GM12878 (cell line): Measurements from ENCODE around the gene ANKRD34C. TPM values are rescaled to one million over a fixed set of nuclear protein-coding genes. Genes with fewer than 3 reads are reported as not detected.

Experiments used
- ATAC-seq: fragments of 200-7000 bp; cut with Tn5 transposase; 3 replicates; pipeline ENCODE4 v1.9.1; 2020; ENCODE audit warnings: mild to moderate bottlenecking, moderate library complexity
- BruUV-seq: library from RNA; stranded (reverse); fragments of 400-500 nt; replicated peaks from 2 replicates; lab custom pipeline; 2021; lab: Mats Ljungman, UMichigan
- CTCF ChIA-PET: fragments of 300-600 bp; sonication (Branson Sonifier 250); formaldehyde crosslinking; extraction: SDS; loops from one replicate; lab custom pipeline; 2021; ENCODE audit warnings: inconsistent platforms; lab: Yijun Ruan, JAX
- POLR2A ChIA-PET: fragments of 350-600 bp; formaldehyde crosslinking; extraction: SDS; loops from one replicate; lab custom pipeline; 2021; ENCODE audit warnings: inconsistent platforms; lab: Charles Lee
- RAD21 ChIA-PET: fragments of 300-600 bp; sonication (Branson Sonifier 250); formaldehyde crosslinking; loops from one replicate; lab custom pipeline; 2023; ENCODE audit warnings: antibody characterized with exemption; ENCODE audit not compliant: unreplicated experiment; lab: Charles Lee
- SMC1A ChIA-PET: fragments of 300-600 bp; sonication (Branson Sonifier 250); formaldehyde crosslinking; loops from one replicate; lab custom pipeline; 2023; ENCODE audit not compliant: unreplicated experiment, uncharacterized antibody; lab: Charles Lee
- DNase-seq: peaks from one replicate; pipeline ENCODE4 v3.0.0-alpha.2; 2011; ENCODE audit warnings: low read depth, low spot score
- FAIRE-seq: peaks from 3 replicates; lab custom pipeline; 2011; peaks lifted over from hg19 to GRCh38; lab: Jason Lieb, UNC
- H2AFZ ChIP-seq: 2 replicates; pipeline ENCODE4 v1.6.0; 2011; ENCODE audit warnings: low read depth, low read length, control low read depth; ENCODE audit not compliant: control insufficient read depth
- H3K27ac ChIP-seq: 2 replicates; pipeline ENCODE4 v1.5.1; 2011; ENCODE audit warnings: control low read depth; ENCODE audit not compliant: control insufficient read depth, insufficient read depth
- H3K27me3 ChIP-seq, 2 experiments: replicated peaks in 1 of 2; 2 replicates each; pipeline versions ENCODE4 v1.6.0 to v1.6.1; 2011; ENCODE audit warnings: low read length in 1 of 2; ENCODE audit not compliant: control insufficient read depth in 2 of 2, insufficient read depth in 2 of 2
- H3K36me3 ChIP-seq, 2 experiments: 2 replicates each; pipeline ENCODE4 v1.5.1; 2011; ENCODE audit warnings: low read length in 1 of 2; ENCODE audit not compliant: control insufficient read depth in 2 of 2, insufficient read depth in 2 of 2
- H3K4me1 ChIP-seq: 2 replicates; pipeline ENCODE4 v1.6.1; 2011; ENCODE audit warnings: mild to moderate bottlenecking, low read length, moderate library complexity, mixed read lengths; ENCODE audit not compliant: control insufficient read depth, insufficient read depth
- H3K4me2 ChIP-seq: 2 replicates; pipeline ENCODE4 v1.6.0; 2011; ENCODE audit warnings: control low read depth; ENCODE audit not compliant: control insufficient read depth, insufficient read depth
- H3K4me3 ChIP-seq: fragments of 200-600 bp; sonication (generic); 2 replicates; pipeline ENCODE4 v1.5.1; 2016
- H3K79me2 ChIP-seq: 2 replicates; pipeline ENCODE4 v1.6.0; 2011; ENCODE audit warnings: low read length; ENCODE audit not compliant: control insufficient read depth, insufficient read depth
- H3K9ac ChIP-seq: 2 replicates; pipeline ENCODE4 v1.8.0; 2011; ENCODE audit warnings: low read length, control low read depth, mixed read lengths; ENCODE audit not compliant: control insufficient read depth, insufficient read depth
- H3K9me3 ChIP-seq: replicated peaks from 3 replicates; pipeline ENCODE4 v1.5.1; 2011; ENCODE audit warnings: mild to moderate bottlenecking, low read length; ENCODE audit not compliant: control insufficient read depth, insufficient read depth
- H4K20me1 ChIP-seq: 2 replicates; pipeline ENCODE4 v1.6.0; 2011; ENCODE audit not compliant: control insufficient read depth, insufficient read depth
- BCLAF1 ChIP-seq: fragments of 450-650 bp; IDR thresholded peaks from 2 replicates; pipeline ENCODE4 v1.6.1; 2017; ENCODE audit warnings: antibody characterized with exemption, mild to moderate bottlenecking, moderate library complexity
- CREB1 ChIP-seq: IDR thresholded peaks from 2 replicates; pipeline ENCODE4 v1.6.1; 2012; ENCODE audit warnings: low read depth, mild to moderate bottlenecking, inconsistent platforms
- EED ChIP-seq: sonication (generic); IDR thresholded peaks from 2 replicates; pipeline ENCODE4 v1.6.1; 2016; ENCODE audit warnings: antibody characterized with exemption, low read depth
- EGR1 ChIP-seq, 2 experiments: IDR thresholded peaks; 1 replicate in 1 of 2; 2 replicates in 1 of 2; pipeline ENCODE4 v1.6.1; 2011 to 2012; ENCODE audit warnings: low read depth in 2 of 2, low read length in 2 of 2, borderline replicate concordance in 1 of 2, mild to moderate bottlenecking in 1 of 2, moderate library complexity in 1 of 2
- ELK1 ChIP-seq: IDR thresholded peaks from 2 replicates; pipeline ENCODE4 v1.6.1; 2012; ENCODE audit warnings: low read depth, low read length, improper control_type of control experiment
- KDM1A ChIP-seq: fragments of 200-600 bp; sonication (generic); IDR thresholded peaks from 2 replicates; pipeline ENCODE4 v1.6.1; 2016; ENCODE audit warnings: borderline replicate concordance
- NBN ChIP-seq: fragments of 450-650 bp; IDR thresholded peaks from 2 replicates; pipeline ENCODE4 v1.6.1; 2016
- YY1 ChIP-seq: IDR thresholded peaks from 2 replicates; pipeline ENCODE4 v1.6.1; 2011; ENCODE audit warnings: low read depth, mild to moderate bottlenecking, low read length
- WGBS: methylation state at CpG from one replicate; pipeline ENCODE4 v1.1.6; 2016; ENCODE audit warnings: low lambda C conversion rate; ENCODE audit not compliant: insufficient replicate concordance, insufficient coverage; ENCODE audit errors: missing lambda C conversion rate; 5-methylcytosine and 5-hydroxymethylcytosine counted together
- in situ Hi-C: fragments of 300-500 bp; cut with MboI; formaldehyde crosslinking; loops from 9 replicates; pipeline ENCODE4 v1.14.3; 2018; ENCODE audit warnings: mixed read lengths
- intact Hi-C: fragments of 100-400 bp; cut with micrococcal nuclease; formaldehyde crosslinking; loops from one replicate; pipeline ENCODE4 v1.14.2; 2022; ENCODE audit not compliant: unreplicated experiment
- polyA plus RNA-seq, 11 experiments: library from polyadenylated mRNA; depleted of rRNA in 4 of 11; unstranded in 6 of 11; stranded (reverse) in 5 of 11; fragments of >200 nt; fragmentation: Nextera tagmentation in 4 of 11; fragmentation: Illumina TruSeq in 1 of 11; extraction: Ambion mirVana in 4 of 11; extraction: Trizol in 1 of 11; gene quantifications; 1 replicate in 1 of 11; 2 replicates in 10 of 11; pipeline versions ENCODE4 v1.2.1 to v1.2.3, GENCODE V29; 2011 to 2016; ENCODE audit warnings: inconsistent platforms in 2 of 11, missing spikeins in 2 of 11, low read depth in 1 of 11
- total RNA-seq, 4 experiments: library from RNA; depleted of rRNA in 3 of 4; stranded (reverse); fragments of >200 nt in 3 of 4; fragmentation: Illumina TruSeq in 1 of 4; extraction: Trizol in 1 of 4; gene quantifications; 2 replicates each; pipeline versions ENCODE4 v1.2.1 to v1.2.3, GENCODE V29; 2013 to 2021

Gene ANKRD34C
- total and polyA plus RNA-seq, 10 of the 15 experiments (the other 5 are each of a cell fraction or from before 2014, with no cell fraction given), result 0.01 TPM; not detected in 9

GRCh38 chr15:79308874-79309273, 26.4 kb downstream of the ANKRD34C start:
- ATAC-seq (no peak), FAIRE-seq (no peak), DNase-seq (no peak)
- Histone ChIP-seq H2AFZ (no peak overlapping the region), H3K27ac (no peak overlapping the region), H3K36me3 (peaks cover under 1 to 7% of the 10 kb centered on the region in 2 experiments; a peak in 2 of 4 replicates), H3K27me3 (peaks cover 0 to 7% of the 10 kb centered on the region in 2 experiments; a peak in 2 of 4 replicates), H3K9ac (no peak overlapping the region), H3K9me3 (no peaks in the 10 kb centered on the region), H3K4me3 (no peak overlapping the region), H3K4me1 (peaks cover 18% of the 10 kb centered on the region), H3K79me2 (peaks cover 28% of the 10 kb centered on the region), H4K20me1 (peaks cover 6% of the 10 kb centered on the region; the same call in 1 of the 2 replicates), H3K4me2 (no peak overlapping the region)
- CTCF ChIA-PET, result interaction anchor here (1.2 kb wide), 1 partner anchor 12 kb away, joined by 7 read pairs; no protein-coding TSS in a partner anchor
- RAD21 ChIA-PET, result no interaction called here
- 72% methylated on average over 2 of the region's 2 CpGs for WGBS
- SMC1A ChIA-PET, result interaction anchor here (0.6 kb wide), 2 partner anchors 515 to 638 kb away, joined by 3 read pairs; no protein-coding TSS in a partner anchor
- in situ Hi-C loops, result no loop called here
- TF ChIP-seq BCLAF1, result no peak
- TF ChIP-seq YY1, result no peak
- no peak for TF ChIP-seq ELK1
- no peak for TF ChIP-seq CREB1
- TF ChIP-seq KDM1A, result no peak
- no peak for TF ChIP-seq EED
- no peak for TF ChIP-seq EGR1 (IDR thresholded peaks at IDR 0.05; ENCODE audit: borderline replicate concordance in 1 of 2, low read depth in 2 of 2, low read length in 2 of 2)
- no peak for TF ChIP-seq NBN
- POLR2A ChIA-PET, result interaction anchor here (0.6 kb wide), 1 partner anchor 640 kb away, joined by 5 read pairs; no protein-coding TSS in a partner anchor
- no TSS peak for BruUV-seq
- intact Hi-C loops, result no loop called here
